Breast epithelium (tissue), 4 donors: ENCODE results near the gene SEC24B. TPM values are rescaled to one million over a fixed set of nuclear protein-coding genes. Genes with fewer than 3 reads are reported as not detected.

Experiments
- DNase-seq, 2 donors: peaks; one replicate each; pipeline ENCODE4 v3.0.0-alpha.2; 2019; ENCODE audit warnings: low spot score in 2 of 2
- H3K27ac ChIP-seq, 2 donors: fragments of 200-600 bp; sonication (generic) in 1 of 2; one replicate each; pipeline ENCODE4 v1.5.1; 2016 to 2019; ENCODE audit warnings: mild to moderate bottlenecking in 1 of 2
- H3K27me3 ChIP-seq, 2 donors: fragments of 200-600 bp; sonication (generic) in 1 of 2; one replicate each; pipeline versions ENCODE4 v1.5.1 to v1.6.0; 2017 to 2019; ENCODE audit warnings: control low read depth in 1 of 2, mild to moderate bottlenecking in 1 of 2
- H3K36me3 ChIP-seq: fragments of 200-600 bp; one replicate; pipeline ENCODE4 v1.5.1; 2019
- H3K4me1 ChIP-seq, 2 donors: fragments of 200-600 bp; sonication (generic); one replicate each; pipeline ENCODE4 v1.5.1; 2016 to 2019; ENCODE audit warnings: control low read depth in 1 of 2
- H3K4me3 ChIP-seq, 3 donors: fragments of 200-600 bp; sonication (generic); 1 replicate in 2 of 3; 2 replicates in 1 of 3; pipeline ENCODE4 v1.5.1; 2016 to 2019; ENCODE audit warnings: mild to moderate bottlenecking in 3 of 3, moderate library complexity in 2 of 3
- H3K9me3 ChIP-seq, 2 donors: fragments of 200-600 bp; sonication (generic) in 1 of 2; one replicate each; pipeline ENCODE4 v1.5.1; 2016 to 2019; ENCODE audit warnings: control low read depth in 1 of 2
- POLR2A ChIP-seq: fragments of 450-650 bp; IDR thresholded peaks from one replicate; pipeline ENCODE4 v1.6.1; 2016; ENCODE audit warnings: antibody characterized with exemption, mild to moderate bottlenecking, moderate library complexity
- POLR2AphosphoS5 ChIP-seq, 3 donors: sonication (generic); formaldehyde crosslinking; IDR thresholded peaks; one replicate each; pipeline ENCODE4 v1.6.1; 2017; ENCODE audit warnings: antibody characterized with exemption in 3 of 3
- intact Hi-C: fragments of 100-400 bp; cut with DNase I; formaldehyde crosslinking; loops from one replicate; pipeline ENCODE4 v1.15.1; 2023; ENCODE audit warnings: low total_unique reads
- total RNA-seq, 3 donors: library from RNA; depleted of rRNA; stranded (reverse); fragments of >200 nt; gene quantifications; one replicate each; pipeline ENCODE4 v1.1.0, GENCODE V29; 2016
- TF ChIP-seq, protein P1 (sequence below), 3 donors: fragments of 450-650 bp; IDR thresholded peaks; one replicate each; pipeline ENCODE4 v1.5.1; 2016 to 2017; ENCODE audit warnings: antibody characterized with exemption in 3 of 3, mild to moderate bottlenecking in 3 of 3, moderate library complexity in 3 of 3

Gene SEC24B
- total RNA-seq, 3 donors from 2014 or later: 39.2 to 51.2 (median 42.3) TPM

GRCh38 chr4:109588176-109588575 is 154.6 kb downstream of the SEC24B start:
- TF ChIP-seq, protein P1, sequence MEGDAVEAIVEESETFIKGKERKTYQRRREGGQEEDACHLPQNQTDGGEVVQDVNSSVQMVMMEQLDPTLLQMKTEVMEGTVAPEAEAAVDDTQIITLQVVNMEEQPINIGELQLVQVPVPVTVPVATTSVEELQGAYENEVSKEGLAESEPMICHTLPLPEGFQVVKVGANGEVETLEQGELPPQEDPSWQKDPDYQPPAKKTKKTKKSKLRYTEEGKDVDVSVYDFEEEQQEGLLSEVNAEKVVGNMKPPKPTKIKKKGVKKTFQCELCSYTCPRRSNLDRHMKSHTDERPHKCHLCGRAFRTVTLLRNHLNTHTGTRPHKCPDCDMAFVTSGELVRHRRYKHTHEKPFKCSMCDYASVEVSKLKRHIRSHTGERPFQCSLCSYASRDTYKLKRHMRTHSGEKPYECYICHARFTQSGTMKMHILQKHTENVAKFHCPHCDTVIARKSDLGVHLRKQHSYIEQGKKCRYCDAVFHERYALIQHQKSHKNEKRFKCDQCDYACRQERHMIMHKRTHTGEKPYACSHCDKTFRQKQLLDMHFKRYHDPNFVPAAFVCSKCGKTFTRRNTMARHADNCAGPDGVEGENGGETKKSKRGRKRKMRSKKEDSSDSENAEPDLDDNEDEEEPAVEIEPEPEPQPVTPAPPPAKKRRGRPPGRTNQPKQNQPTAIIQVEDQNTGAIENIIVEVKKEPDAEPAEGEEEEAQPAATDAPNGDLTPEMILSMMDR (IDR thresholded peaks at IDR 0.05): no peak
- TF ChIP-seq POLR2AphosphoS5 (IDR thresholded peaks at IDR 0.05): no peak
- Histone ChIP-seq H3K27ac (no peak overlapping the region), H3K27me3 (no peaks in the 10 kb centered on the region), H3K9me3 (peaks cover under 1 to 5% of the 10 kb centered on the region in 2 donors), H3K4me3 (no peak overlapping the region), H3K4me1 (no peaks in the 10 kb centered on the region), H3K36me3 (no peaks in the 10 kb centered on the region)
- DNase-seq: no peak
- intact Hi-C loops: no loop called here

DNA sequence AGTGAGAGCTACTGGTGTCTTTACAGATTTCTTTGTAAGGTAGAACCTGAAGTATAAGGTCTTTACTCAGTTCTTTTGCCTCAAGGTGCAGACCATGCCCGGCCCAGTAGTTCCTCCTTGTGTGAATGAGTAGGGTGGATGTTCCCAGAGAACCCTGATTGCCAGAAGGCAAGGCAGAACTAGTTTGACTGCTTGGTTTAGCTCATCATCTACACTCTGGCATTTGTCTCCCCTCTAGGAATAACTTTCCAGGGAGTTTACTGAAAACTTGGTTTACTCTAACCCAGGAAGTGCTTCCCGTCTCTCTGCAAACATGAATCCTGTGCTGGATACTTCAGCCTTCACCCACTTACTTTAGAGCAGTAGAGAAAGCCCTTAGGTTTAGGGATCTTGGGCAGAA is 155.5 kb downstream of the SEC24B start:
- DNase-seq: no peak
- TF ChIP-seq POLR2AphosphoS5 (IDR thresholded peaks at IDR 0.05) (no peak), POLR2A (no peak)
- TF ChIP-seq, protein P1 (IDR thresholded peaks at IDR 0.05): no peak
- no peaks in the 10 kb centered on the region for H3K36me3 ChIP-seq
- no peak overlapping the region for H3K27ac ChIP-seq
- no peaks in the 10 kb centered on the region for H3K27me3 ChIP-seq
- no peak overlapping the region for H3K4me3 ChIP-seq
- H3K4me1 ChIP-seq: no peaks in the 10 kb centered on the region
- intact Hi-C loops: no loop called here
- H3K9me3 ChIP-seq: peaks cover 0 to 5% of the 10 kb centered on the region in 2 donors

GRCh38 chr4:109589605-109590004 is 156.0 kb downstream of the SEC24B start:
- H3K9me3 ChIP-seq: peaks cover 0 to 5% of the 10 kb centered on the region in 2 donors
- no peaks in the 10 kb centered on the region for H3K4me1 ChIP-seq
- H3K36me3 ChIP-seq: no peaks in the 10 kb centered on the region
- intact Hi-C loops: no loop called here
- no peaks in the 10 kb centered on the region for H3K27me3 ChIP-seq
- TF ChIP-seq POLR2A (no peak), POLR2AphosphoS5 (IDR thresholded peaks at IDR 0.05) (no peak)
- TF ChIP-seq, protein P1 (IDR thresholded peaks at IDR 0.05): no peak
- no peak overlapping the region for H3K27ac ChIP-seq
- no peak for DNase-seq
- H3K4me3 ChIP-seq: no peak overlapping the region

Other genes with a start within 250 kb of the SEC24B start
- gene COL25A1, start 131.2 kb upstream of the SEC24B start, total RNA-seq: 10 to 100 TPM in 1 of 3 donors, 1 to 10 TPM in 2; 2.6 to 11.0 (median 2.8) TPM
- 10 to 100 TPM; 16.4 to 29.4 (median 26.5) TPM for gene MCUB, start 126.4 kb downstream of the SEC24B start, total RNA-seq